CD4-positive, alpha-beta T cell treated with Interferon gamma for 1 hour (primary cell): ENCODE data around the gene SLC6A19.

Experiments
- DNase-seq: peaks from one replicate; pipeline ENCODE4 v3.0.0-alpha.2; 2020

The SLC6A19 gene

DNA sequence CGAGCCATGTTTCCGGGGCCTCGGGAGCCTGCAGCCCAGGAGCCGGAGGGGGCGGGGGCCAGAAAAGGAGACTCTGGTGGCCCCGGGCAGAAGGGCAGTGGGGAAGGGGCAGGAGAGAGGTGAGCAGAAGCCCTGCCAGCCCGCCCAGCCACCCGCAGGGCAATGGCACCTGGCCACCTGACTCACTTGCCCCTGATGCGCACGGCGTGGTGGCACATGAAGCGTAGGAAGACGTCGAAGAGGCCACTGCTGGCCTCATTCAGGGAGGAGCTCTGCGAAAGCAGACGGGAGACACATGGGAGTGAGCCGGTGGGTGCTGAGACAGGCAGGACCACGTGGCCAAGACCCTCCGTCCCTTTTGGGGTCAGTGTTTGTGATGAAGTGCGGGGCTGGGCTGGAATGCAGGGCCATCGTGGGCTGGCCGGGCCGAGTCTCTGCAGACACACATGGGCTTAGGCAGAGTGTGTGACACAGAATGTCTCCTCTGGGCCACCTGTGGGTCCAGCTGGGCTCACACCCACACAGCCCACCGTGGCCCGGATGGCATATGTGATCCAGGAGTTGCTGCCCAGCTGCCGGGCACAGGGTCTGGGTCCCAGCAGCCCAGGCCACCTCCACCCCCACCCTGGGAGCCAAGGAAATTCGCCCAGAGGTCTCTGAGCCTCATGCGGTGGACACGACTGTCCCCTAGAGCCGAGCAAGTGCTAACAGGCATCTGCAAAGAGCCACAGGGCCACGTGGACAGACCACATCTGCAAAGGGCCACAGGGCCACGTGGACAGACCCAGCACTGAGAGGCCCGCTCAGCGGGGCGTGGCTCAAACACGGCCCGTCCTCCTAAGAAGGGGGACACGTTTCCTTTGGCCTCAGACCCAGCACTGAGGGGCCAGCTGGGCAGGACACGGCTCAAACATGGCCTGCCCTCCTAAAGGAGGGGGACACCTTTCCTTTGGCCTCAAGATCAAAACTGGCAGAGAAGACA, 69.8 kb downstream of the SLC6A19 start:
- DNase-seq, result no peak

DNA sequence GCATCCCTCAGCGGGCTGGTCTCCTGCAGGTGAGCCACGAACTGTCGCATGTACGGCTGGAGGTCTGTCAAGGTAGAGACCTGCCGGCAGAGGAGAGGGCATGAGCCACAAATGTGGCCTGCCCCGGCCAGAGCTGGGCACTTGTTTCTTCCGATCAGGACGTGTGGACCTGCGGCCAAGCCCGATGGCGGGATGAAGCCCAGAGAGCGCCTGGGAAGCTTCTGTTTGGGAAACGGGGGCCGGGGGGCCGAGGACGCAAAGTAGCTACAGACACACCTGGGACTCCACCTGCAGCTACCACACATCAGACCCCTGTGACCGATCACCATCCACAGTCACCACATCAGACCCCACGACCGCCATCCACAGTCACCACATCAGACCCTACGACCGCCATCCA, 70.8 kb downstream of the SLC6A19 start:
- DNase-seq, result no peak

DNA sequence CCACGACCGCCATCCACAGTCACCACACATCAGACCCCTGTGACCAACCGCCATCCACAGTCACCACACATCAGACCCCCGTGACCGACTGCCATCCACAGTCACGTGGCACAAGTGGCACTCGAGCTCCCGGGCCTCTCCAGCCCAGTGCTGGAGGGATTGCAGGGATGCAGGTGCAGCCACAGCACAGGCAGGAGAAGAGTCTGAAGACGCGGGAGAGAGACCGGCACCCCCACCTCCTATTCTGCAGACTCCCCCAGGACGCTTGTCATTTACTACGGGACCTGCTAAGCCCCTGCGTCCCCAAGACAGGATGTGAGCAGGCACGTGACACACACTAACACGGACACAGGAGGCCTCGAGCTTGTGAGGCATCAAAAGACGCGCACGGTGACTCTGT, 72.3 kb downstream of the SLC6A19 start:
- no peak for DNase-seq

DNA sequence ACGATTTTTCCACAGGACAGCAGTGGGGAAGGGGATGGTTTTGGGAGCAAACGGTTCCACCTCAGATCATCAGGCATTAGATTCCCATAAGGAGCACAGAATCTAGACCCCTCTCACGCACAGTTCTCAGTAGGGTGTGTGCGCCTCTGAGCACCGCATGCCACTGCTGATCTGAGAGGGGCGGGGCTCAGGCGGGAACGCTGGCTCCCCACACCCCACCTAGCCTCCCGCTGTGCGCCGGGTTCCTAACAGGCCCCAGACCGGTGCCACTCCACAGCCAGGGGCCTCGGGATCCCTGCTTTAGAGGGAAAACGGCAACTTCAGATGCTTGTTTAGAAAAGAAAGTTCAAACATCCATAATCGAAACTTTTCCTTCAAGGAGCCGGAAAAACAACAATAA, 73.1 kb downstream of the SLC6A19 start:
- DNase-seq, result no peak
